ENCODE measurements around the gene ADAMTSL4.

- no peak for TF ChIP-seq POLR2A (IDR thresholded peaks at IDR 0.05)
- TF ChIP-seq, protein P1, sequence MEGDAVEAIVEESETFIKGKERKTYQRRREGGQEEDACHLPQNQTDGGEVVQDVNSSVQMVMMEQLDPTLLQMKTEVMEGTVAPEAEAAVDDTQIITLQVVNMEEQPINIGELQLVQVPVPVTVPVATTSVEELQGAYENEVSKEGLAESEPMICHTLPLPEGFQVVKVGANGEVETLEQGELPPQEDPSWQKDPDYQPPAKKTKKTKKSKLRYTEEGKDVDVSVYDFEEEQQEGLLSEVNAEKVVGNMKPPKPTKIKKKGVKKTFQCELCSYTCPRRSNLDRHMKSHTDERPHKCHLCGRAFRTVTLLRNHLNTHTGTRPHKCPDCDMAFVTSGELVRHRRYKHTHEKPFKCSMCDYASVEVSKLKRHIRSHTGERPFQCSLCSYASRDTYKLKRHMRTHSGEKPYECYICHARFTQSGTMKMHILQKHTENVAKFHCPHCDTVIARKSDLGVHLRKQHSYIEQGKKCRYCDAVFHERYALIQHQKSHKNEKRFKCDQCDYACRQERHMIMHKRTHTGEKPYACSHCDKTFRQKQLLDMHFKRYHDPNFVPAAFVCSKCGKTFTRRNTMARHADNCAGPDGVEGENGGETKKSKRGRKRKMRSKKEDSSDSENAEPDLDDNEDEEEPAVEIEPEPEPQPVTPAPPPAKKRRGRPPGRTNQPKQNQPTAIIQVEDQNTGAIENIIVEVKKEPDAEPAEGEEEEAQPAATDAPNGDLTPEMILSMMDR (IDR thresholded peaks at IDR 0.05) = no peak
Observed at GRCh38 chr1:150568594-150568966, 19.4 kb downstream of the ADAMTSL4 start.
